GM15510 (cell line): ENCODE data around the gene B3GALT6.

ENCODE experiments used
- POLR2A ChIP-seq: IDR thresholded peaks from 3 replicates; pipeline ENCODE4 v1.6.1; 2011; ENCODE audit warnings: borderline replicate concordance; ENCODE audit not compliant: insufficient read length; ENCODE audit errors: extremely low read depth

Gene B3GALT6

GRCh38 chr1:1232796-1233566 is 944 bp downstream of the B3GALT6 start:
- no peak for TF ChIP-seq POLR2A

GRCh38 chr1:1233567-1233892 is 1.5 kb downstream of the B3GALT6 start:
- no peak for TF ChIP-seq POLR2A

- no peak for TF ChIP-seq POLR2A
Measured at GRCh38 chr1:1234180-1234808, 2.3 kb downstream of the B3GALT6 start.

GRCh38 chr1:1235016-1235744 is 3.1 kb downstream of the B3GALT6 start:
- TF ChIP-seq POLR2A: no peak

GRCh38 chr1:1236176-1236763 is 4.2 kb downstream of the B3GALT6 start:
- TF ChIP-seq POLR2A: no peak

- TF ChIP-seq POLR2A: no peak
Measured at GRCh38 chr1:1236945-1237873, 5.2 kb downstream of the B3GALT6 start.

GRCh38 chr1:1237874-1238701 is 6.1 kb downstream of the B3GALT6 start:
- TF ChIP-seq POLR2A: no peak

- no peak for TF ChIP-seq POLR2A
Measured at GRCh38 chr1:1238702-1239178, 6.7 kb downstream of the B3GALT6 start.

- no peak for TF ChIP-seq POLR2A
Measured at GRCh38 chr1:1239227-1239613, 7.2 kb downstream of the B3GALT6 start.

GRCh38 chr1:1239614-1240347 is 7.7 kb downstream of the B3GALT6 start:
- no peak for TF ChIP-seq POLR2A

GRCh38 chr1:1240348-1240732 is 8.3 kb downstream of the B3GALT6 start:
- TF ChIP-seq POLR2A: no peak

GRCh38 chr1:1240822-1241587 is 9.0 kb downstream of the B3GALT6 start:
- TF ChIP-seq POLR2A: no peak

- no peak for TF ChIP-seq POLR2A
Measured at GRCh38 chr1:1241588-1242219, 9.7 kb downstream of the B3GALT6 start.
